KOPT-K1 (cell line): ENCODE results near the gene KAT6B.

Experiments
- H3K27ac ChIP-seq: fragments of 200-600 bp; sonication (generic); 2 replicates; pipeline ENCODE4 v1.5.1; 2016; ENCODE audit warnings: antibody characterized with exemption, mild to moderate bottlenecking, low read depth, low read length; ENCODE audit not compliant: poor library complexity, severe bottlenecking
- H3K36me3 ChIP-seq: fragments of 200-600 bp; sonication (generic); 2 replicates; pipeline ENCODE4 v1.5.1; 2017; ENCODE audit warnings: antibody characterized with exemption, mild to moderate bottlenecking, low read length, moderate library complexity; ENCODE audit not compliant: insufficient read depth
- H3K9me3 ChIP-seq: fragments of 200-600 bp; sonication (generic); 2 replicates; pipeline ENCODE4 v1.5.1; 2017; ENCODE audit warnings: antibody characterized with exemption, low read length, mild to moderate bottlenecking; ENCODE audit not compliant: insufficient read depth, poor library complexity, severe bottlenecking

The KAT6B gene

DNA sequence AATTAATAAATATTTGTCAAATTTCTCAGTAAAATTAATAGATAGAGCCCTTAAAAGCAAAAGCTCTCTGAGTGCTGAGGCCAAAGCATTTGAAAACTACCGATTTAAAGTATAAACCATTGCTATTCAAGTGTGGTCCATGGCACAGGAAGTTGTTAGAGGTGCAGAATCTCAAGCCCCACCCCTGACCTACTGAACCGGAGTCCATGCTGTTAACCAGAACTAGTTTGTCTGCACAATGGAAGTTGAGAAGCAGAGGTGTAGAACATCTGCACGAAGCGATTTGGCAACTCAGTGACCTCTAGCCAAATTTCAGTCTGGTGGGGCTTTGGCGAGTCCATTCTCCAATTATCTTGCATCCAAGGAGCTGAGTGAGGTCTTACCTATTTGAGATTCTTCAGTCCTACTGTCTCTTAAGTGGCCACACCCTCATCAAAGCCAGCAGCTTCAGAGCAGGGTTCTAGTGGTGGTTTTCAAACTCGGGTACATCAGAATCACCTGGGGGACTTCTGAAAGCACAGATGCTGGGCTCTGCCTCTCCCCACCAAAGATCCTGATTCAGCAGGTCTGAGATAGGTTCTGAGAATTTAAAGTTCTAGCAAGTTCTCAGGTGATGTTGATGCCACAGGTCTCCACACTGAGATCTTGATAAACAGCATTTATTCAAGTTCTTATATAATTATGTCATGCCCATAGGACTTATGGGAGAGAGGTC lies 188.3 kb downstream of the KAT6B start:
- H3K36me3 ChIP-seq, result peaks cover 38% of the 10 kb centered on the region; the same call in 1 of the 2 replicates
- no peak overlapping the region for H3K27ac ChIP-seq
- no peaks in the 10 kb centered on the region for H3K9me3 ChIP-seq

DNA sequence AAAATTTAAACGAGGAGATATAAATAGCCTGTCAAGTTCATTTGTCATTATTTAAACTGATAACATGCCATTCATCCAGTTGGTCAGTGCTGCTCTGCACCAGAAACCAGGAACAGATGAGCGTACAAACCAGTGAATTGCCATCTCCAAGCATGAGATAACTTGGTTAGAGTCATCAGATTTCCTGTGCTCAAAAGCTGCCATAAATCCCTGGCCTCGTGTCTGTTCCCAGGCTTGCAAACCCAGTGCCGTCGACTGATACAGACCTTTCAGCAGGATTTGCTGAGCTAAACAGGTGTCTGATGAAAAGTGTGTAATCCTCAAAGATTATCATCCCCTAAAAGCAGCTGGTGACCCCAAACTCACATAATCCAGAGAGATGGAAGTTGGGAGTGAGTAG lies 189.0 kb downstream of the KAT6B start:
- Histone ChIP-seq H3K27ac (no peak overlapping the region), H3K9me3 (no peaks in the 10 kb centered on the region), H3K36me3 (peaks cover 39% of the 10 kb centered on the region; the same call in 1 of the 2 replicates)

DNA sequence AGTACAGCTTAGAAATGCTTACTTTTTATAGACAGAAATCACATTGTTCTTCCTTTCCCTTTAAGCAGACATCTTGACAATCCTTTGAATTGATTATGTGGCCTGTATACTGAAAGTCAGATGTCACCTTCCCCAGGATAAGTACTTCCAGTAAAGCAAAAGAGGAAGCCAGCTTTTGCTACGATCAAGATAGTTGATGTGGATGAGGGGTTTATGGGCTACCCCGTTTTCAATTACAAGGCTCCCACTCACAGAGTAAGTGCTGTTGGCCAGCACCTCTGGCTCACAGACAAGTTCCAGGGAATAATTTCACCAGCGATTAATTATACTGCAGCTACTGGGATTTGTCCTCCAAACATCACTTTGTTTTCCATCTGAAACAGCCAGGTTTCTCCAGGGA lies 189.9 kb downstream of the KAT6B start:
- Histone ChIP-seq H3K36me3 (peaks cover 48% of the 10 kb centered on the region; the same call in 1 of the 2 replicates), H3K27ac (no peak overlapping the region), H3K9me3 (no peaks in the 10 kb centered on the region)

DNA sequence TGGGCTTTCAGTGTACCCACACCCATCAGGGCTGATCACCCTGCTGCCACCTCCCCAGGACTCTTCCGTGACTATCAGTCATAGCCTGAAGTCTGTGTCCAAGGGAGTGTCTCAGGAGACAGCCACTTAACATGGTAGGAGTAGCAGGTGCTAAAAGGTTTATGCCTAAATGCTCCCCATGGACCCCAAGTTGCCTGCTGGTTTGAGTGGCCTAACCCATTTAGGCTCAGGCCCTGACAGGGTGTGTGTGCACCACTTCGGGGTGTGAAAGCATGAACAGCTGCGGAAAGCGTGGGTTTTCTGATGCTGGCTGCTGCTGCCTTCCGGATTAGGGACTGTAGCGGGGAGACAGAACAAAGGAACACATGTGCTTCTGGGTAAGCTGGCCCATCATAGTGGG lies 191.9 kb downstream of the KAT6B start:
- H3K9me3 ChIP-seq, result no peaks in the 10 kb centered on the region
- peaks cover 61% of the 10 kb centered on the region for H3K36me3 ChIP-seq
- no peak overlapping the region for H3K27ac ChIP-seq

DNA sequence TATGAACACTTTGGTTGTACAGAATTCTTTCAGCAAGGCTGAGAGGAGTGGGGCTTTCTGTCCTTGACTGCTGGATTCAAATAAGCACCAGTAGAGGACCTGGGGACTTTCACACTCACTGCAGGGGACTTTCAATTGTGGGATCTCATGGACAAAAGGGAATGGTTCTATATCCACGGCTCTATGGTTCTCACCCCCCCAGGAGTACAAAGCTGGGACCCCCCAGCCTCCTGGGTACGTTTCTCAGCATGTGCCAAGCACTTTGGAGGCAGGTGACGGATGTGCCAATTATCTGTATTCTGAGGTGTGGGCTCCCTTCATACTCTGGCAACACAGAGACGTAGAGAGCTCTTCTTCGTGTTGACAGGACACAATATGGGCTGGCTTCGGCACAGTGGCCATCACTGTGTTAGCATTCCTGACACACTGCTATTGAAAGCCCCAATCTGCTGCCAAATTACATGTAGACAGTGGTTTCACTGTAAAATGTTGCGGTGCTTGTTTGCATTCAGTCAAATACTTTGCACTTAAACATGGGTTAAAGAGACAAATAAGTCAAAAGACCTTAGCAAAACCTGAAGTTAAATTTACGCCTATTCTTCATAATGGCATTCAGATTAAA lies 192.4 kb downstream of the KAT6B start:
- no peak overlapping the region for H3K27ac ChIP-seq
- H3K36me3 ChIP-seq, result peaks cover 63% of the 10 kb centered on the region
- no peaks in the 10 kb centered on the region for H3K9me3 ChIP-seq

DNA sequence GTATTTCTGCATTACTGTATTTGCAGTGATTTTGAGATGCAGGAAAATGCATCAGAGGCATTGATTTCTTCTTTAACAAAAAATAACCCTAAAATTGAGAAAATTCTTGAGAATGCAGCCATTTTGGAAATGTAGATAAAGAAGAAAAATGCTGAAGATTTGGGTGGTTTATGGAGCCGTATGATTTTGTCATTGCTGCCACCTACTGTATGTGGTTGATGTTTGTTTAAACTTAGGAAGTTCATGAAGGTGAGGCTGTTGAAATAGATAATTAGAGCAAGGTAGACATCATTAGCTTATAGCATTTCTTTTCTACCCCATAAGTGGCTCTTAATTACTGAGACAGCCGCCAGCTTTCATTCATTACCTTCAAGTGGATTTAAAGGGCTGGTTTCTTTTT lies 193.0 kb downstream of the KAT6B start:
- Histone ChIP-seq H3K9me3 (no peaks in the 10 kb centered on the region), H3K27ac (no peak overlapping the region), H3K36me3 (peaks cover 65% of the 10 kb centered on the region)

DNA sequence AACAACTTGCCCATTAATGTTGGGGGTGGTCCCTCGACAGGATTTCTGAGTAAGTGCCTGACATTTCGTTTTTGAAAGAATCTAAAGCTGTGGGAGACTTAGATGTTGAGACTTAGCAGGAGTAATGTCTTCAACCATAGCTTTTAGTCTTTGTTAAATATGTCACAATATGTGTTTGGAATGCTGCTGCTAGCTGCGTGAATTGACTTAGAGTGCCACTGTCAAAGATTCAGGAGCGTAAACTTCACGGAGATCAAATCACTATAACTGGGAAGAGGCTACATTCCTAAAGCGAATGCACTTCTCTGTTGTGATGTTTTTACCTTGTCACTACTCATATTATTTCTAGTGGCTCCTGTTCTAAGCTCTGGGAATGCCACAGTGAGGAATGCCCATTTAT lies 193.8 kb downstream of the KAT6B start:
- Histone ChIP-seq H3K9me3 (no peaks in the 10 kb centered on the region), H3K36me3 (peaks cover 73% of the 10 kb centered on the region), H3K27ac (no peak overlapping the region)

DNA sequence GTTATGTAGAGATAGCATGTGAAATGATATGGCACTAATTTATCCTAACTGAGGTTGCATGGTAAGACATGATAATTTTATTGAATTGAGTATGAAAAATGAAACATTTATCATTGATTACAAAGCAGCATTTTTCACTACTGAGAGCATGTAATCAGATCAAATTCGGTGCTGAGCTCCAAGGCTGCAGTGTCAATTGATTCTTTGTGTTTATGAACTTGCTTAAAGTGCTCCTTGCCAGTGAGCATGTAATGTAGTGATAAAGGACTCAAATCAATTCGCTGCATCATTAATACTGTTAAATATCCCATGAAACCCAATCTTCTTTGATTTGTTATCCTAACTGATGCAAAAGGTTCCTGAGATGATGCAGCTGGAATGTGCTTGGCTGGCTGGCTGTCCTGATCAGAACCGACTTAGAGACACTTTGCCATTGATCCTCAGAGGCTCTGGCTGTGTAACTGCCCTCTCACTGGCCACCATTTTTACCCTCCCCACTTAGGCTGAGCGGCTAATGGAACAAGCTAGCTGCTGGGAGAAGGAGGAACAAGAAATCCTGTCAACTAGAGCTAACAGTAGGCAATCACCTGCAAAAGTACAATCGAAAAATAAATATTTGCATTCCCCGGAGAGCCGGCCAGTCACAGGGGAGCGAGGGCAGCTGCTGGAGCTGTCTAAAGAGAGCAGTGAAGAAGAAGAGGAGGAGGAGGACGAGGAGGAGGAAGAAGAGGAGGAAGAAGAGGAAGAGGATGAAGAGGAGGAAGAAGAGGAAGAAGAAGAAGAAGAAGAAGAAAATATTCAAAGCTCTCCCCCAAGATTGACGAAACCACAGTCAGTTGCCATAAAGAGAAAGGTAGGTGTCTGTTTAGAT lies 195.2 kb downstream of the KAT6B start:
- Histone ChIP-seq H3K36me3 (peaks cover 82% of the 10 kb centered on the region), H3K27ac (no peak overlapping the region), H3K9me3 (no peaks in the 10 kb centered on the region)

DNA sequence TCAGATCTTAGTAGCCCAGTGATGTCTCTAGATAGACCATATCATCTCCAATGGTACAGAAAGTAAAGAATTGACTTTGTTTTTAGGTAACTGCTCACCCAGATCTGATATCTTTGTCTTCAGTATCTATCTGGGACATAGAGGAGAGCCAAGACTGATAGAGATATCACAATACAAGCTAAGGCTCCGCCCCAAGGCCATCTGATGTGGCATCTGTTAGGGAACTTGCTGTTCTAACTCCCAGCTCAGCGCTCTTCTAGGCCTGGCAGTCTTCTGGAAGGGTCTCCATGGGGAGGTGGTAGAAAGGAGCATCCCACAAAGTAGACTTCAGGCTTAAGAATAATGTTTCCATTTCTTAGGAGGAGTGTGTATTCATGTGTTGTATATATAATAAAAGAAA lies 196.7 kb downstream of the KAT6B start:
- Histone ChIP-seq H3K27ac (no peak overlapping the region), H3K36me3 (peaks cover 87% of the 10 kb centered on the region), H3K9me3 (no peaks in the 10 kb centered on the region)

DNA sequence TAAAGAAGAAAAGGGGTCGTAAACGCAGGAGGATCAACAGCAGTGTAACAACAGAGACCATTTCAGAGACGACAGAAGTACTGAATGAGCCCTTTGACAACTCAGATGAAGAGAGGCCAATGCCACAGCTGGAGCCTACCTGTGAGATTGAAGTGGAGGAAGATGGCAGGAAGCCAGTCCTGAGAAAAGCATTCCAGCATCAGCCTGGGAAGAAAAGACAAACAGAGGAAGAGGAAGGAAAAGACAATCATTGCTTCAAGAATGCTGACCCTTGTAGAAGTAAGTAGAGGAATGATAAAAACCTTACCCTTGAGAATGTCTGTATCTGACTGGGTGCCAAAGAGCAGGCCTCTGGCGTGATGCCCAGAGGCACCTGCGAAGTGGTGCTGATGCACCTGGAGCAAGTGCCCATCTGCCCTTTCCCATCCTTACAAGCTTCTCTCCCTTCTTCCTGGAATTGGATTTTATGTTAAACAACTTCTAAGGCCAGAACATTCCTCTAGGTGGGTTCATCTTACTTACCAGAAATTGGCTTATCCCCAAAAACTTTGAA lies 198.6 kb downstream of the KAT6B start:
- Histone ChIP-seq H3K9me3 (no peaks in the 10 kb centered on the region), H3K27ac (no peak overlapping the region), H3K36me3 (peaks cover 93% of the 10 kb centered on the region)

DNA sequence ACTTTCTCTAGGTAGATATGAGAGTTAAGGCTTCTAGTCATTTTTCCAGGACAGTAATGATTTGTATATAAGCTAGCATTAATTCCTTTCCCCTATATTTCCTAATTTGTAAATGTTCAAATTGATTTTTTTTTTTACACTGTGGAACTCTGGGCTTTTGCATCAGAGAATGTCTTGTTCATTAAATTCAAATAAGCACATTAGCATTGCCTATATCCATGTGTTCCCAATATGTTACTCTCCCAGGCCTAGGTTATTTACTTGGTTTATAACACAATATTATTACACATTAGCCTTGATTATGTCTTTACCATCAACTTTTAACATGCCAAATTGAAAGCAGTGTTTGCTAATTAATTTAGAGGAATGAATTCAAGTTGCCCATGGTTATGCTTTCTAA lies 201.6 kb downstream of the KAT6B start:
- Histone ChIP-seq H3K27ac (no peak overlapping the region), H3K36me3 (peaks cover 76% of the 10 kb centered on the region), H3K9me3 (no peaks in the 10 kb centered on the region)

DNA sequence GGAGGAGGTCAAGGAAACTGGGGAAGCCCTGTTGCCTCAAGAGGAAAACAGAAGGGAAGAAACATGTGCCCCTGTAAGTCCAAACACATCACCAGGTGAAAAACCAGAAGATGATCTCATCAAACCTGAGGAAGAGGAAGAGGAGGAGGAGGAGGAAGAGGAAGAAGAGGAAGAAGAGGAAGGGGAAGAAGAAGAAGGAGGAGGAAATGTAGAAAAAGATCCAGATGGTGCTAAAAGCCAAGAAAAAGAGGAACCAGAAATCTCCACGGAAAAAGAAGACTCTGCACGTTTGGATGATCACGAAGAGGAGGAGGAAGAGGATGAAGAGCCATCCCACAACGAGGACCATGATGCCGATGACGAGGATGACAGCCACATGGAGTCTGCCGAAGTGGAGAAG lies 202.3 kb downstream of the KAT6B start:
- Histone ChIP-seq H3K9me3 (no peaks in the 10 kb centered on the region), H3K36me3 (peaks cover 71% of the 10 kb centered on the region), H3K27ac (no peak overlapping the region)

DNA sequence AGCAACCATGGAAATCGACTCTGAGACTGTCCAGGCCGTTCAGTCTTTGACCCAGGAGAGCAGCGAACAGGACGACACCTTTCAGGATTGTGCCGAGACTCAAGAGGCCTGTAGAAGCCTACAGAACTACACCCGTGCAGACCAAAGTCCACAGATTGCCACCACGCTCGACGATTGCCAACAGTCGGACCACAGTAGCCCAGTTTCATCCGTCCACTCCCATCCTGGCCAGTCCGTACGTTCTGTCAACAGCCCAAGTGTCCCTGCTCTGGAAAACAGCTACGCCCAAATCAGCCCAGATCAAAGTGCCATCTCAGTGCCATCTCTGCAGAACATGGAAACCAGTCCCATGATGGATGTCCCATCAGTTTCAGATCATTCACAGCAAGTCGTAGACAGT lies 203.0 kb downstream of the KAT6B start:
- no peaks in the 10 kb centered on the region for H3K9me3 ChIP-seq
- peaks cover 68% of the 10 kb centered on the region for H3K36me3 ChIP-seq
- H3K27ac ChIP-seq, result no peak overlapping the region

DNA sequence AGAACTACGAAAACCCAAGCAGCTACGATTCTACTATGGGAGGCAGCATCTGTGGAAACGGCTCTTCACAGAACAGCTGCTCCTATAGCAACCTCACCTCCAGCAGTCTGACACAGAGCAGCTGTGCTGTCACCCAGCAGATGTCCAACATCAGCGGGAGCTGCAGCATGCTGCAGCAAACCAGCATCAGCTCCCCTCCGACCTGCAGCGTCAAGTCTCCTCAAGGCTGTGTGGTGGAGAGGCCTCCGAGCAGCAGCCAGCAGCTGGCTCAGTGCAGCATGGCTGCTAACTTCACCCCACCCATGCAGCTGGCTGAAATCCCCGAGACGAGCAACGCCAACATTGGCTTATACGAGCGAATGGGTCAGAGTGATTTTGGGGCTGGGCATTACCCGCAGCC lies 203.5 kb downstream of the KAT6B start:
- Histone ChIP-seq H3K36me3 (peaks cover 64% of the 10 kb centered on the region), H3K9me3 (no peaks in the 10 kb centered on the region), H3K27ac (no peak overlapping the region)

DNA sequence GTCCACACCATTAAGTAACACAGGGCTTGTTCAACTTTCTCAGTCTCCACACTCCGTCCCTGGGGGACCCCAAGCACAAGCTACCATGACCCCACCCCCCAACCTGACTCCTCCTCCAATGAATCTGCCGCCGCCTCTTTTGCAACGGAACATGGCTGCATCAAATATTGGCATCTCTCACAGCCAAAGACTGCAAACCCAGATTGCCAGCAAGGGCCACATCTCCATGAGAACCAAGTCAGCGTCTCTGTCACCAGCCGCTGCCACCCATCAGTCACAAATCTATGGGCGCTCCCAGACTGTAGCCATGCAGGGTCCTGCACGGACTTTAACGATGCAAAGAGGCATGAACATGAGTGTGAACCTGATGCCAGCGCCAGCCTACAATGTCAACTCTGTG lies 204.0 kb downstream of the KAT6B start:
- no peaks in the 10 kb centered on the region for H3K9me3 ChIP-seq
- no peak overlapping the region for H3K27ac ChIP-seq
- H3K36me3 ChIP-seq, result peaks cover 59% of the 10 kb centered on the region
